A549 (cell line): ENCODE measurements around the gene NEIL3.

Source experiments
- CTCF ChIP-seq: fragments of >200 bp; sonication (Bioruptor Twin); formaldehyde crosslinking; IDR thresholded peaks from 3 replicates; pipeline ENCODE4 v1.5.1; 2016
- EP300 ChIP-seq, 2 experiments: fragments of >200 bp; sonication (Bioruptor Twin); formaldehyde crosslinking; IDR thresholded peaks; 2 replicates in 1 of 2; 3 replicates in 1 of 2; pipeline ENCODE4 v1.6.1; 2016 to 2017
- MAFK ChIP-seq: fragments of 450-650 bp; IDR thresholded peaks from 2 replicates; pipeline ENCODE4 v1.6.1; 2014; ENCODE audit not compliant: partially characterized antibody
- POLR2A ChIP-seq: IDR thresholded peaks from 2 replicates; pipeline ENCODE4 v1.6.1; 2012; ENCODE audit warnings: mild to moderate bottlenecking, low read length

- no peak for TF ChIP-seq POLR2A
- no peak for TF ChIP-seq CTCF
- no peak for TF ChIP-seq EP300 (IDR thresholded peaks at IDR 0.05)
- no peak for TF ChIP-seq MAFK
Observed at GRCh38 chr4:177283167-177283566, 26.5 kb upstream of the NEIL3 start.
